HCT116 (cell line): ENCODE data around the gene SH3TC2. TPM values are rescaled to one million over a fixed set of nuclear protein-coding genes. Genes with fewer than 3 reads are reported as not detected.

ENCODE experiments used
- ATAC-seq: fragments of 200-7000 bp; cut with Tn5 transposase; 2 replicates; pipeline ENCODE4 v1.9.1; 2020; ENCODE audit warnings: mild to moderate bottlenecking, moderate library complexity
- BruUV-seq: library from RNA; stranded (reverse); fragments of 400-500 nt; replicated peaks from 2 replicates; lab custom pipeline; 2021; lab: Mats Ljungman, UMichigan
- CTCF ChIA-PET: fragments of 300-600 bp; sonication (Branson Sonifier 250); formaldehyde crosslinking; loops from one replicate; lab custom pipeline; 2021; ENCODE audit warnings: antibody characterized with exemption; lab: Charles Lee
- POLR2A ChIA-PET: fragments of 300-600, 350-600 bp; sonication (Branson Sonifier 250); formaldehyde crosslinking; loops from one replicate; lab custom pipeline; 2021; ENCODE audit warnings: antibody characterized with exemption; lab: Charles Lee
- RAD21 ChIA-PET, 2 experiments: fragments of 300-600 bp; sonication (Branson Sonifier 250); formaldehyde crosslinking; loops; one replicate each; lab custom pipeline; 2023; ENCODE audit warnings: low total read pairs in 2 of 2; ENCODE audit not compliant: uncharacterized antibody in 2 of 2, unreplicated experiment in 2 of 2, low non-redundant PET in 1 of 2; lab: Charles Lee
- DNase-seq: peaks from one replicate; pipeline ENCODE4 v3.0.0-alpha.2; 2010; ENCODE audit warnings: low read depth, low spot score
- H2AFZ ChIP-seq: fragments of 200-600 bp; shearing (Covaris generic), sonication (generic); 2 replicates; pipeline ENCODE4 v1.6.1; 2017; ENCODE audit warnings: low read depth, mixed run types, mixed read lengths, antibody characterized with exemption, low read length; ENCODE audit not compliant: poor library complexity, severe bottlenecking
- H3K27ac ChIP-seq: 2 replicates; pipeline ENCODE4 v1.5.1; 2012; ENCODE audit warnings: low read depth, low read length
- H3K27me3 ChIP-seq: fragments of 200-600 bp; sonication (generic); 2 replicates; pipeline ENCODE4 v1.6.1; 2016; ENCODE audit warnings: mixed run types, low read length, mixed read lengths; ENCODE audit not compliant: insufficient read depth
- H3K36me3 ChIP-seq, 2 experiments: fragments of 200-500 bp in 1 of 2; fragments of 200-600 bp in 1 of 2; sonication (Bioruptor generic) in 1 of 2; sonication (generic) in 1 of 2; 2 replicates each; pipeline versions ENCODE4 v1.5.1 to v1.6.1; 2014 to 2016; ENCODE audit warnings: low read length in 2 of 2, inconsistent platforms in 1 of 2, mixed read lengths in 1 of 2, mixed run types in 1 of 2; ENCODE audit not compliant: insufficient read depth in 2 of 2, control insufficient read depth in 1 of 2
- H3K4me1 ChIP-seq, 2 experiments: fragments of 200-600 bp in 1 of 2; sonication (generic) in 1 of 2; 2 replicates each; pipeline versions ENCODE4 v1.5.1 to v1.6.1; 2012 to 2017; ENCODE audit warnings: low read length in 2 of 2, inconsistent platforms in 1 of 2, mild to moderate bottlenecking in 1 of 2, mixed read lengths in 1 of 2, mixed run types in 1 of 2, moderate library complexity in 1 of 2; ENCODE audit not compliant: insufficient read depth in 2 of 2, control insufficient read depth in 1 of 2
- H3K4me2 ChIP-seq: fragments of 200-600 bp; sonication (generic); 2 replicates; pipeline ENCODE4 v1.6.1; 2017; ENCODE audit warnings: mixed run types, low read length, mixed read lengths
- H3K4me3 ChIP-seq, 2 experiments: fragments of 200-600 bp in 1 of 2; sonication (generic) in 1 of 2; replicated peaks in 1 of 2; 2 replicates each; pipeline ENCODE4 v1.5.1; 2011 to 2016; ENCODE audit warnings: low read length in 2 of 2, control low read depth in 1 of 2, low read depth in 1 of 2, mild to moderate bottlenecking in 1 of 2, mixed read lengths in 1 of 2, mixed run types in 1 of 2
- H3K79me2 ChIP-seq: fragments of 200-600 bp; sonication (generic); 2 replicates; pipeline ENCODE4 v1.6.1; 2017; ENCODE audit warnings: mild to moderate bottlenecking, mixed run types, low read length, moderate library complexity, mixed read lengths; ENCODE audit not compliant: insufficient read depth
- H3K9ac ChIP-seq: fragments of 200-600 bp; sonication (generic); 2 replicates; pipeline ENCODE4 v1.6.1; 2016; ENCODE audit warnings: low read length, mixed read lengths
- H3K9me2 ChIP-seq: fragments of 200-600 bp; sonication (generic), shearing (Covaris generic); 2 replicates; pipeline ENCODE4 v1.6.1; 2017; ENCODE audit warnings: mixed run types, mild to moderate bottlenecking, moderate library complexity; ENCODE audit not compliant: insufficient read depth
- H3K9me3 ChIP-seq, 2 experiments: fragments of 200-500 bp in 1 of 2; fragments of 200-600 bp in 1 of 2; sonication (Bioruptor generic) in 1 of 2; sonication (generic) in 1 of 2; 2 replicates each; pipeline ENCODE4 v1.6.1; 2014 to 2017; ENCODE audit warnings: low read length in 2 of 2, mixed read lengths in 2 of 2, inconsistent platforms in 1 of 2, low read depth in 1 of 2, mild to moderate bottlenecking in 1 of 2, mixed run types in 1 of 2, moderate library complexity in 1 of 2; ENCODE audit not compliant: control insufficient read depth in 1 of 2, insufficient read depth in 1 of 2
- H4K20me1 ChIP-seq: fragments of 200-600 bp; sonication (generic), shearing (Covaris generic); 2 replicates; pipeline ENCODE4 v1.6.1; 2017; ENCODE audit warnings: mixed run types, mild to moderate bottlenecking, moderate library complexity; ENCODE audit not compliant: insufficient read depth
- ATF3 ChIP-seq: IDR thresholded peaks from 2 replicates; pipeline ENCODE4 v1.6.1; 2012
- CBX3 ChIP-seq: IDR thresholded peaks from 2 replicates; pipeline ENCODE4 v1.6.1; 2012; ENCODE audit warnings: low read depth
- CTCF ChIP-seq, 3 experiments: fragments of 200-600 bp in 1 of 3; sonication (generic) in 1 of 3; IDR thresholded peaks in 2 of 3; conservative IDR thresholded peaks in 1 of 3; 2 replicates each; pipeline ENCODE4 v1.5.1; 2012 to 2017; ENCODE audit warnings: low read depth in 2 of 3, low read length in 2 of 3, antibody characterized with exemption in 1 of 3, borderline replicate concordance in 1 of 3, control low read depth in 1 of 3, mild to moderate bottlenecking in 1 of 3, mixed read lengths in 1 of 3, mixed run types in 1 of 3, moderate library complexity in 1 of 3; ENCODE audit not compliant: insufficient read depth in 1 of 3
- EGR1 ChIP-seq: IDR thresholded peaks from 2 replicates; pipeline ENCODE4 v1.6.1; 2012; ENCODE audit warnings: low read depth
- ELF1 ChIP-seq: IDR thresholded peaks from 2 replicates; pipeline ENCODE4 v1.6.1; 2012; ENCODE audit warnings: low read depth, borderline replicate concordance
- EZH2 ChIP-seq: fragments of 200-600 bp; sonication (generic); IDR thresholded peaks from 2 replicates; pipeline ENCODE4 v1.6.1; 2017; ENCODE audit warnings: antibody characterized with exemption, mixed run types
- EZH2phosphoT487 ChIP-seq: fragments of 200-600 bp; IDR thresholded peaks from 2 replicates; pipeline ENCODE4 v1.6.1; 2018; ENCODE audit warnings: antibody characterized with exemption, borderline replicate concordance
- FOSL1 ChIP-seq: IDR thresholded peaks from 2 replicates; pipeline ENCODE4 v1.6.1; 2012; ENCODE audit warnings: low read depth
- JUND ChIP-seq: IDR thresholded peaks from 2 replicates; pipeline ENCODE4 v1.6.1; 2012
- MAX ChIP-seq: IDR thresholded peaks from 2 replicates; pipeline ENCODE4 v1.6.1; 2012
- POLR2A ChIP-seq: IDR thresholded peaks from 2 replicates; pipeline ENCODE4 v1.7.0; 2011; ENCODE audit warnings: borderline replicate concordance; ENCODE audit not compliant: insufficient read depth, insufficient read length; ENCODE audit errors: extremely low read depth
- RAD21 ChIP-seq: IDR thresholded peaks from 2 replicates; pipeline ENCODE4 v1.6.1; 2012; ENCODE audit warnings: low read depth, mild to moderate bottlenecking
- REST ChIP-seq: IDR thresholded peaks from 2 replicates; pipeline ENCODE4 v1.6.1; 2012; ENCODE audit warnings: low read depth
- SIN3A ChIP-seq: IDR thresholded peaks from 2 replicates; pipeline ENCODE4 v1.6.1; 2012; ENCODE audit warnings: low read depth
- SRF ChIP-seq: IDR thresholded peaks from 2 replicates; pipeline ENCODE4 v1.6.1; 2012; ENCODE audit warnings: low read depth
- YY1 ChIP-seq: IDR thresholded peaks from 2 replicates; pipeline ENCODE4 v1.6.1; 2011; ENCODE audit warnings: low read length, low read depth, moderate library complexity, mild to moderate bottlenecking; ENCODE audit not compliant: insufficient replicate concordance; ENCODE audit errors: extremely low read depth
- ZBTB33 ChIP-seq: IDR thresholded peaks from 2 replicates; pipeline ENCODE4 v1.6.1; 2011; ENCODE audit warnings: mild to moderate bottlenecking, low read length, moderate library complexity; ENCODE audit not compliant: insufficient replicate concordance; ENCODE audit errors: extremely low read depth
- ZFX ChIP-seq: fragments of 450-650 bp; IDR thresholded peaks from 2 replicates; pipeline ENCODE4 v1.6.1; 2017
- ZNF274 ChIP-seq: fragments of 200-500 bp; sonication (Bioruptor generic); IDR thresholded peaks from 2 replicates; pipeline ENCODE4 v1.6.1; 2014; ENCODE audit warnings: mild to moderate bottlenecking, low read depth, low read length, inconsistent platforms
- intact Hi-C: fragments of 100-400 bp; cut with micrococcal nuclease; formaldehyde crosslinking; loops from 2 replicates; pipeline ENCODE4 v1.10.0; 2022
- total RNA-seq: library from RNA; stranded (reverse); gene quantifications from one replicate; pipeline ENCODE4 v1.2.1, GENCODE V29; 2021; ENCODE audit not compliant: unreplicated experiment

Gene SH3TC2
- total RNA-seq, 1 experiment from 2014 or later = 12.8 TPM

GRCh38 chr5:149054416-149054815 lies 8.4 kb downstream of the SH3TC2 start:
- RAD21 ChIA-PET = no interaction called here
- POLR2A ChIA-PET = no interaction called here

More at GRCh38 chr5:149054416-149054815, 8.4 kb downstream of the SH3TC2 start:
- H3K4me2 ChIP-seq = no peak overlapping the region
- H3K79me2 ChIP-seq = no peaks in the 10 kb centered on the region; the same call in 1 of the 2 replicates
- CTCF ChIA-PET = no interaction called here
- H3K4me1 ChIP-seq = peaks cover 0 to 11% of the 10 kb centered on the region in 2 experiments; a peak in 1 of 4 replicates
- H3K36me3 ChIP-seq = no peaks in the 10 kb centered on the region
- H3K4me3 ChIP-seq = no peak overlapping the region
- BruUV-seq = no TSS peak
- no peak for TF ChIP-seq ZNF274
- TF ChIP-seq YY1 = no peak
- no peak for TF ChIP-seq EZH2
- no peak for TF ChIP-seq EZH2phosphoT487
- TF ChIP-seq POLR2A = no peak
- TF ChIP-seq ATF3 = no peak
- TF ChIP-seq SIN3A = no peak
- TF ChIP-seq ZFX = no peak
- no peak for TF ChIP-seq JUND
- TF ChIP-seq CTCF (IDR thresholded peaks at IDR 0.05 in 2 of 3, conservative IDR thresholded peaks at IDR 0.05 in 1 of 3; ENCODE audit: borderline replicate concordance in 1 of 3, insufficient read depth in 1 of 3, low read depth in 2 of 3, low read length in 2 of 3) = no peak
- TF ChIP-seq SRF = no peak
- no peak for TF ChIP-seq FOSL1
- TF ChIP-seq MAX = no peak
- TF ChIP-seq CBX3 = no peak
- no peak for TF ChIP-seq REST
- TF ChIP-seq ZBTB33 = no peak
- TF ChIP-seq EGR1 = no peak
- TF ChIP-seq ELF1 = no peak
- TF ChIP-seq RAD21 = no peak
- TF ChIP-seq, all 23 proteins: peak for 0
- H3K9me2 ChIP-seq = no peaks in the 10 kb centered on the region
- no peaks in the 10 kb centered on the region for H4K20me1 ChIP-seq
- H2AFZ ChIP-seq = no peak overlapping the region
- H3K9ac ChIP-seq = no peak overlapping the region
- H3K27ac ChIP-seq = no peak overlapping the region
- ATAC-seq (no peak), DNase-seq (no peak)
- no peaks in the 10 kb centered on the region for H3K27me3 ChIP-seq
- no peaks in the 10 kb centered on the region for H3K9me3 ChIP-seq
- intact Hi-C loops = no loop called here
